Activated CD4-positive, CD25-positive, alpha-beta regulatory T cell treated with anti-CD3 and anti-CD28 coated beads, Interleukin-2, amount 50 U/mL, for 24 hours (primary cell): ENCODE results near the gene TUT1.
"Not testable (repeated sequence)": the region's sequence is repeated elsewhere in the genome, so short reads cannot be mapped to it uniquely, and the experiment has no call there.

Experiments used
- ATAC-seq, 2 donors: fragments of 150-1000 bp; cut with Tn5 transposase; one replicate each; pipeline ENCODE4 v1.10.0; 2021; ENCODE audit warnings: mild to moderate bottlenecking in 1 of 2, moderate library complexity in 1 of 2

Gene TUT1, protein sequence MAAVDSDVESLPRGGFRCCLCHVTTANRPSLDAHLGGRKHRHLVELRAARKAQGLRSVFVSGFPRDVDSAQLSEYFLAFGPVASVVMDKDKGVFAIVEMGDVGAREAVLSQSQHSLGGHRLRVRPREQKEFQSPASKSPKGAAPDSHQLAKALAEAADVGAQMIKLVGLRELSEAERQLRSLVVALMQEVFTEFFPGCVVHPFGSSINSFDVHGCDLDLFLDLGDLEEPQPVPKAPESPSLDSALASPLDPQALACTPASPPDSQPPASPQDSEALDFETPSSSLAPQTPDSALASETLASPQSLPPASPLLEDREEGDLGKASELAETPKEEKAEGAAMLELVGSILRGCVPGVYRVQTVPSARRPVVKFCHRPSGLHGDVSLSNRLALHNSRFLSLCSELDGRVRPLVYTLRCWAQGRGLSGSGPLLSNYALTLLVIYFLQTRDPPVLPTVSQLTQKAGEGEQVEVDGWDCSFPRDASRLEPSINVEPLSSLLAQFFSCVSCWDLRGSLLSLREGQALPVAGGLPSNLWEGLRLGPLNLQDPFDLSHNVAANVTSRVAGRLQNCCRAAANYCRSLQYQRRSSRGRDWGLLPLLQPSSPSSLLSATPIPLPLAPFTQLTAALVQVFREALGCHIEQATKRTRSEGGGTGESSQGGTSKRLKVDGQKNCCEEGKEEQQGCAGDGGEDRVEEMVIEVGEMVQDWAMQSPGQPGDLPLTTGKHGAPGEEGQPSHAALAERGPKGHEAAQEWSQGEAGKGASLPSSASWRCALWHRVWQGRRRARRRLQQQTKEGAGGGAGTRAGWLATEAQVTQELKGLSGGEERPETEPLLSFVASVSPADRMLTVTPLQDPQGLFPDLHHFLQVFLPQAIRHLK

DNA sequence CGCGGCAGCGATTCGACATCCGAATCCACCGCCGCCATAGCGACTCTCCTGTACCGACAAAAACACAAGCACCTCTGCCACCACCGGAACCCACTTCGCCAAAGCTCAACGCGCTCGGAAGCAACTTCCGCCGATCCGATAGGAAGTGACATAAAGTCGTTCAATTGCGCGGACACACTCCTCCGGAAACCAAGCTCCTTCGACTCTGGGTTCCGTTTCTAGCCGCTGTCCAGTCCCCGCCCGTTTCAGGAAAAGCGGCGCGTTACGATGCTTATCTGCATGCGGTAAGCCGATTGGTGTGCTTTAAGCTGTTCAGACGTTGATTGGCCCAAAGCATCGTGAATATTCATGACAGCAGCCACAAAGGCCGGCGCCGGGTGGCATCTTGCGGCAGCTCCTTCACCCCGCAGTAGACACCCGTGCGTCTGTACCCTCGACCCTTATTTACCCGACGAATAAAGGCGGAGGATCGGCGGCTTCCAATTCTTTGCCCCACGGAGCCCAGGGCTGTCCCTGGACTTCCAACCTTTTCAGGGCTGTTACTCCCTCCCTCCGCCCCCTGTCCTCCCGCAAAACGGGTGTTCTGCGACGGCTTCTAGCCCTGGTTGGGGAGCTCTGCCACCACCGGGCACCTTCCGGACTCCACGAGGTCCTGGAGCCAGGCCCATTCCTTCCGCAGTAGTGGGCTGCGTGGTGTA is at the start of gene TUT1:
TSS of gene TUT1 (minus strand) at position 76 of the 698 bp plus-strand sequence. CDS start at position 38, 38 bp downstream.
- peak; percentile 93 to 94 for ATAC-seq

DNA sequence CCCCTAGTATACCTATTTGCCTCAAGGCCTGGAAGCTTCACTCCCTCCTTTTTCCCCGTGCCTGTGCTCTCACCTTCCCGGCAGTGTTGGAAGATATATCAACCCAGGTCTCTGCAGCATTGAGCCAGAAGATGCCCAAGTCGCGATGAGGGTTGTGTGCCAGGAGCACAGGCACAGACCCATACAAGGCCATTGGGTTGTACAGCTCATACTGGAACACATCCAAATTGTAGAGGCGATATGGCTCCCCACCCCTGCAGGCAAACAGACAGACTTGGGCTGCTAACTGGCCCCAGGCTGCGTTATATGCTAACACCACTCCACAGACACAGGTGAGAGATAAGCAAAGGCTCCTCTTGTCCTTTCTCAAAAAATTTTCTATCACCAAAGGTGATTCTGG is 41.2 kb upstream of the TUT1 start:
- ATAC-seq = no peak

DNA sequence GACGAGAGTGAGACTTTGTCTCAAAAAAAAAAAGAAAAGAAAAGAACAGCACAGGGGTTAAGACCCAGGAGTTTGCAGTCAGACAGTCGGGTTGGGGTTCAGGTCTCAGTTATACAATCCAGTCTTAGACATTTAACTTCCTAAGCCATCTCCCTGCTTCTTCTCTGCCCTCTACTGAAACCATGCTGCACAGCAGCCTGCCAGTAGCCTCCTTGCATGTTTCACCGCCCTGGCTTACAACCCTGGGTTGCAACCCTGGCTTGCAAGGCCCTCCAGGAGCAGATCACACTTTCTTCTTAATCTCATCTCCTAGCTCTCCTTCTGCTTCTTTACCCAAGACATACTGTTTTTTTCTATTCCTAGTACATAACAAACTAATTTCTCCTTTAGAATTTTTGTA is 36.4 kb upstream of the TUT1 start:
- no peak for ATAC-seq

DNA sequence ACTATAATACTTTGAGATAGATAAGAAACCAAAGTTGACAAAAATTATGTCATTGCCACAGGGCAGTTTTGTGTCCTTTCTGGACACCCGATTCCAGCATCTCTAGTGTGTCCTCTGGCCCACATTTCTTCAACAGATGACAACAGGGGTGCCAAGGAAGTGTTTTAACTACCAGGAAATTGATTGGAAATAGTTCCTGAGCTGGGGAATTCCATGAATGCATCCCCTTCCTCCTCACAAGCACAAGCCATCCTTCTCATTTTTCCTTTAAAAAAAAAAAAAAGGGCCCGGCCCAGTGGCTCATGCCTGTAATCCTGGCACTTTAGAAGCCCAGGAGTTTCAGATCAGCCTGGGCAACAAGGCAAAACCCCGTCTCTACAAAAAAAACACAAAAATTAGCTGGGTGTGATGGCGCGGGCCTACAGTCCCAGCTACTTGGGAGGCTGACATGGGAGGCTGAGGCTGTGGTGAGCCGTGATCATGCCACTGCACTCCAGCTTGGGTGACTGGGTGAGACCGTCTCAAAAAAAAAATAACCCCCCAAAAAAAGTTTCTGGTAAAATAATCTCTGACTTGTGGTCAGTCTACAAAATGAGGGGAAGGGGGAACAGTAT is 31.3 kb upstream of the TUT1 start:
- no peak for ATAC-seq

DNA sequence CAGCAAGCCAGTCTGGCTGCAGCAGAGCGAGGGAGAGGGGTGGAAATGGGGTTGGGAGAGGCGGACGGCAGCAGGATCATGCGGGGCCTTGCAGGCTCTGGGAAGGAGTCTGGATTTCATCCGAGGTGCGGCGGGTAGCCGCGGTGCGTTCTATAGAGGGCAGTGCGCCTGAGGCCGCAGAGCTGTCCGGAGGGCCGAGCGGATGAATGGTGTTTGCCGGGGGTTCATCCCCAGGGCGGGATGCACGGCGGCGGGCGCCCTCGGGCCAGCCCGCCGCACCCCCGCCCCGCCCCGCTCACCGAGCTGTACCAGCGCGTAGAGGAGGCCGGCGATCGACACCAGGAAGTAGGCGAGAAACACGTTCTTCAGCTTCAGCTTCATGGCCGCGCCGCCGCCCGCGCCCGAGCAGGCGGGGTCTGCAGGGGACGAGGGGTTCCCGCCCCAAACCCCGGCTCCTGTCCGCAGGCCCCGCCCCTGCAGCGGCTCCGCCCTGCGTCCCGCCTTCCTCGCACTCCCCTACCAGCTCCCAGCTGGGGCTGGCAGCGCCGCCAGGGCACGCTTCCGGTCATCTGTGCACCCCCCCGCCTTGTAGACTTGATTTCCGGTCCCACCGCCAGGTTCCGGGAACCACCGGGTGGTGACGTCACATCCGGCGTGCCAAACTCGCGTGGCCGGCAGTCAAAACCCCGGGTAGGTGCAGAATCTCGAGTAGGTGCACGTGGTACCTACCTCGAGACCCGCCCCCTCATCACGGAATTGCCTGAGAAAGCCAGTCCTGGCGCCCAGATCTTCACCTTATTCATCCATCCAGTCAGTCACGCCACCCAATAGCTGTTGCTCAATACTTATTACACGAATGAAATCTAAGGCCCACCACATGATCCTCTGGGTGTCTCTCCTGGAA is 30.5 kb upstream of the TUT1 start, which contains the start of gene B3GAT3:
TSS of gene B3GAT3 (minus strand) at position 420 of the 904 bp plus-strand sequence. CDS start at position 381, 39 bp downstream.
- peak; percentile 87 to 88 for ATAC-seq

DNA sequence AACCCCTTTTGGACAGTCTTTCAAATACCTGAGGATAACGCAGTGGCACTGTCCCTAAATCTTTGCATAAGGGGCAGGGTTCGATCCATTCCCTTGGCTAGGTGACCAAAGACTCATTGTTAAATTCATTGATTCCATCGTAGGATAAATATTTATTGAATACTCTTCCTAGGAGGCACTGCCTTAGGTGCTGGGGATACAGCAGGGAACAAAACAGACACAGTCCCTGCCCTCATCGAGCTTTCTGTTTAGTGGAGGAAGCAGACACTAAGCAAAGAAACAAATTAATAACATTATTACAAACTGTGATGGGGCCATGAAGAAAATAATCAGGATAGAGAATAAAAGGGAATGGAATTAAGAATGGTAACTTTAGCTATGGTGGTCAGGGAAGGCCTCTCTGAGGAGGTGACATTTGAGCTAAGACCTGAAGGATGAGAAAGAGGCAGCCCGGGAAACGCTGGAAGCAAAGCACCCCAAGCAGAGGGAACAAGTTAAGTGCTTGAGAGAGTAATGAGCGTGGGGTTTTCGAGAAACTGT is 29.8 kb upstream of the TUT1 start:
- ATAC-seq = no peak

DNA sequence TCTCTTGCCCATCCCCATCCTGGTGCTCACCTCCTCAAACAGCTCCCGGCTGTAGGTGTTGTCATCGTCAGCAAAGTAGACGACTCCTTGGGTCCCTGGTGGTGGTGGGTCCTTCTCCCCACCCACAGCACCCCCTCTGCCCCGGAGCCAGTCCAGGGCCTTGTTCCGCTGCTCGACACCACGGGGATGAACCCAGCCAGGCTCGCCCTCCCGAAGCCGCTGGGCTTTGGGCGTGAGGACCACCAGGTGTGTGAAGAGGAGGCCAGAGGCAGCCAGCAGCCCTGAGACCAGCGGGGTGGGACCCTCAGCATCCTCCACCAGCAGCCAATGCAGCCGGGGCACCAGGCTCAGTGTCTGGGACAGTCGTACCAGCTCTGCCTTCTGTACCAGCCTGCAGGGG is 25.6 kb upstream of the TUT1 start:
- ATAC-seq = not testable (repeated sequence)

DNA sequence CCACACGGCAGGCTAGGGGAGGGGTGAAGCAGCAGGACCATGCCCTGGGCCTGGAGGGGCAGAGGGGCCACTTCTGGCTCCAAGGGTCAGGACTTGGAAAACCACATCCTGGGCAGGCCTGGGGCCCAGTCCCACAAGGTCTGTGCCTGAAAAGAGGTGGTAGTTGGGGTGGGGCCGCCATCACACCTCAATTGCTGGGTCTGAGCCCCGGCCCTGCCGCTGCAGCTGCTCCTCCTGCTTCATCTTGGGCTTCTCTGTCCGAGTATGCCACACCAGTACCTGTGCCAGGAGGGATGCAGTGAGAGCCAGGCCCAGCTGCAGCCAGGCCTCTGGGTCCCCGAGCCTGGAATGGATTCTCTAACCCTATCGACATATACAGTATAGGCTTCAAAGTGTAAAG is 24.2 kb upstream of the TUT1 start:
- no peak for ATAC-seq

DNA sequence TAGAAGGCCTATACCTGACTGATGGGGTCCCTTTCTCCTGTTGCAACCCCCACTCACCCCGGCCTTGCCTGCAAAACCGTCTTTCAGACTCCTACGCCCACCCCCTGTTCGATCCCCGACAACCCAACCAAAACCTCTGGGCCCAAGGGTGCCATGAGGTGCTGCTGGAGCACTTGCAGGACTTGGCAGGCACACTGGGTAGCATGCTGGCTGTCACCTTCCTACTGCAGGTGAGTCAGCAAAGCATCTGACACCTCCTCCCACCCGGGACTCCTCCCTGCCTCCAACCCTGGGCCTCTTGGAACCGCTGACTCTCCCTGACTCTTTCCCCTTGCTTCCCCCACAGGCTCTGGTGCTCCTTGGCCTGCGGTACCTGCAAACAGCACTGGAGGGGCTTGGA is 23.0 kb upstream of the TUT1 start:
- ATAC-seq = peak; percentile 19 to 31

DNA sequence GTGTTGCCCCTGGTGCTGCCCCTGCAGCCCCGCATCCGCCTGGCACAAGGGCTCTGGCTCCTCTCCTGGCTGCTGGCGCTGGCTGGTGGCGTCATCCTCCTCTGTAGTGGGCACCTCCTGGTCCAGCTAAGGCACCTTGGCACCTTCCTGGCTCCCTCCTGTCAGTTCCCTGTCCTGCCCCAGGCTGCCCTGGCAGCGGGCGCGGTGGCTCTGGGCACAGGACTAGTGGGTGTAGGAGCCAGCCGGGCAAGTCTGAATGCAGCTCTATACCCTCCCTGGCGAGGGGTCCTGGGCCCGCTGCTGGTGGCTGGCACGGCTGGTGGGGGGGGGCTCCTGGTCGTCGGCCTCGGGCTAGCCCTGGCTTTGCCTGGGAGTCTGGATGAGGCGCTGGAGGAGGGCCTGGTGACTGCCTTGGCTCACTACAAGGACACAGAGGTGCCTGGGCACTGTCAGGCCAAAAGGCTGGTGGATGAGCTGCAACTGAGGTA is 22.0 kb upstream of the TUT1 start:
- ATAC-seq = no peak

DNA sequence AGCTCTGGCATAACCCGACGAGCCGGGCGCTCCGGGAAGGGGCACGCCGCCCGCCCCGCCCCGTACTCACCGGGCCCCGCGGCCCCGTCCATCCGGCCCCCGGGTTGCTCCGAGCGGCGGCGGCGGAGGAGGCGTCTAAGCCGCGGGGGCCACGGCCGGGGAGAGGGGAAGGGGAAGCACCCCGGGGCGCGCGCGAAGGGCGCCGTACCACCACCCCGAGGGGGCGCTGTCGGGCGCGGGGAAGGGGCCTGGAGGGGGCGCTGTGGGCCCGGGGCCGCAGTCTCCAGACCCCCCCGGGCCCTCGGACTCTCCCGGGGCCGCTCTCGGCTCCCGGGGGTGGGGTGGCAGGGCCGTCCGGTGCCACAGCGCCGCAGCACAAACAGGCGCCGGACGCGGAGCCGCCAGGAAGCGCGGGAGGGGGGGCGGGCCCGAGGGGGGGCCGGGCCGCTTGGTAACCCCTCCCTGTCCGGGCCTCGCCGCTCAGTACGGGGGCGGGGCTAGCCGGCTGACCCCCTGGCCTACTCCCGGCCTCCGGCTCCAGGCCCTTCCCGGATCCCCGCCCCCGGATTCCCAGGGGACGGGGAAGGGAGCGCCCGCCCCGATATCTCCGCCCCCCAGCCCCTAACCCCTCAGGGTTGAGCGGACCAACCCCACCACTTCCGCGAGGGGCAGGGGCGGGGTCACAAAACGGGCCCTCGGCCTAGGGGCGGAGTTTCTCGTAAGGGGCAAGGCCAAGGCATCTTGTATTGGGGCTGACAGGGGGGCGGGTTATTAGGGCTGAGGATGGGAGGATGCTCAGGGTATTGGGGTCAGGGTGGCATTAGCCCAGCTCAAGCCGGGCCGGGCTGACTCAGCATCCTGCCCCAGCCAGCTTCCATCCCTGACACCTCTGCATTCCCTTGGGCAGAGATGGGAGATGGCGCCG is 21.3 kb upstream of the TUT1 start, which contains the start of the genes EML3 and ROM1:
TSS of gene EML3 (minus strand) at position 410 of the 925 bp plus-strand sequence. CDS start at position 92, 318 bp downstream.
TSS of gene ROM1 (plus strand) at position 892 of the 925 bp plus-strand sequence. CDS start at position 917, 25 bp downstream.
- ATAC-seq = peak; percentile 74 to 76

DNA sequence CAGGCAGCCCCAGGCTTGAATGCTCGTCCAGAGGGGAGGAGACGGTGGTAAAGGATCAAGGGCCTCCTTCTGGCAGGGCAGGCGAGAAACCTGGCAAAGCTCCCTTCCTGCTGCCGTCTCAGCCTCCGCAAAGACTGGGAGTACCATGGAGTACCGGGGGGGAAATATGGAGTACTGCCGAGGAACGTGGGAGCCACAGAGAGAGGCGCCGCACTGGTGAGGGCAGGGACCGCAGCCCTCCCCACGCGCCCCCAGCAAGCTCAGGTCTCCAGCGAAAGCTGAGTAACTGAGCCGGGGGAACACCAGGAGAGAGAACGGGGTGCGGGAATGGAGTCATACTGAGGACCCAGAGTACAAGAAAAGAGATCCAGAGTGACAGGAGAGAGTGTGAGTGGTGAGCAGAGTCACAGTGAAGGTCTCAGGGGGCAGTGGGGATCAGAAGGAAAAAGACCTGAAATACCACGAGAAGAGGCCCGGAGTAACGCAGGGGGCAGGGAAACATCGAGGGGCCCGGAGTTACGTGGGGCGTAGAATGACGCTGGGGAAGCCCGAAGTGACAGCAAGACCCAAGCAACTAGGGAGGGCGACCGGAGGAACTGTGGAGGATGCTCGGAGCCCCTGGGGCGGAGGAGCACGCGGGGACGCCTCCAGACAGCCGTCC is 20.5 kb upstream of the TUT1 start:
- ATAC-seq = peak; percentile 36 to 39

DNA sequence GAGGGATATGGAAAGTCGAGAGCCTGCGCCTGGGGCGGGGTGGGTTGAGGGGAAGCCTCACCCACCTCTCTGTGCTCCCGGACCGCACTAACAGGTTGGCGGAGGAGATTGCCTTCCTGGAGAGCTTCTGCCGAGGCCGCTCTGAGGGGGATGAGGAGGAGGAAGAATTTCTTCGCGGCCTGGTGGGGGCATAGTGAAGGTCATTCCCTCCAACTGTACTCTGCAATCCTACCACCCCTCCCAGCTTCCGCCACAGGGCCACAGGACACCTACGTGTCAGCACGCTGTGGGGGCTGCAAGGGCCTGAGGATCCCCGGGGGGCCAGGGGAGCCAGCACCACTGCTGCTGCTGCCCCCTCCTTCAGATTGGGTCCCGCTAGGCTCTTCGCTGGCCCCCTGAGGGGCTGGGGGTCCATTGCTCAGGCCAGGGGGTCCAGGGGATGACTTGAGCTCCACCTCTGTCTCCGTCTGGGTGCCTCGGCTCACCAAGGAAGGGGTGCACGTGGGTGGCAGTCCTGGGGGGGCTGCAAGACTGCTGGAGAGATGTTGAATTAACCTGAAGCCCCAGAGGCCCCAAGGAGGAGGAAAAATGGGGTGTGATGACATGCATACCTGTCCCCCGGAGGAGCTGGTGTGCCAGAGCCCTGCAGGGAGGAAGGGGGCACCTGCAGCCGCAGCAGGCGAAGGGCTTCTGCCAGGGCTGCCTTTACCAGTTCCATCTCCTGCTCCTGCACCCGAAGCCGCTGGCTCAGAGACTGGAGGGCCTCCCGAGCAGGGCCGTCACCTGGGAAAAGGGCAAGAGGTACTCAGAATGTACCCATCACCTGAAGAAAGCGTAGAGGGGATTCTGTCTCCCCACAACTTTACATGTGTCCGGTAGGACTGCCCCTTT is 19.7 kb upstream of the TUT1 start:
- no peak for ATAC-seq

DNA sequence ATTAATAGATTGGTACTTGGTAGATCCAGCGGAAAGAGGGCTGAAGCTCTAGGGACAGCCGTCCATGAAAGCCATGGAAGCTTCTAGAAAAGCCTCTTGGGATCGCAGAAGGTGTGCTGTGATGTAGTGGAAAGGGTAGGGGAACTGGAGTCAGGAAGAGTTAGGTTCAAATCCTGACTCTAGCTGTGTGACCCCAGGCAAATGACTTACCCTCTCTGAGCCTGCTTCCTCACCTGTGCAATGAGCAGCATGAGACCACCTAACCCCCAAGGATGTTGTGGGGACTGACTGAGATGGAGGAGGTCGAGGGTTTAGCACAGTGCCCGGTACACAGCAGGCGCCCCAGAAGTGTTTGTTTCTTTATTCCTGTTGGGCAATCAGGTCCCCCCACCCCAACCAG is 19.1 kb upstream of the TUT1 start:
- ATAC-seq = no peak

DNA sequence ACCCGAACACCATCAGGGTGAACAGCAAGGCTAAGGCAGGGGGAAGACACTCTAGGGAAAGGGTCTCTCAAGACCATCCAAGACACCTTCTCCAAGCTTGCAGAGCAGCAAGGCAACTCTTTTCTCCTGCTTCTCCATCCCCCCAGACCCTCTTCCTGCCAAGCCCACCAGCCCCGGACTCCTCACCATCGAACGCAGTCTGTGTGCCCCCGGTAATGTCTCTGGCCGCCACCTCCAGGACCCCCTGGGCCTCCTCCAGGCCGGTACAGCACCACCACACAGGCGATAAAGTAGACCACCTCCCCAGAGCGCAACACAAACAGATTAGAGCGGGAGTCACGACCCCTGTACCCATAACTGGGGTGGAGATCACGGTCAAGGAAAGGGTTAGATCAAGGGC is 17.5 kb upstream of the TUT1 start:
- ATAC-seq = no peak

DNA sequence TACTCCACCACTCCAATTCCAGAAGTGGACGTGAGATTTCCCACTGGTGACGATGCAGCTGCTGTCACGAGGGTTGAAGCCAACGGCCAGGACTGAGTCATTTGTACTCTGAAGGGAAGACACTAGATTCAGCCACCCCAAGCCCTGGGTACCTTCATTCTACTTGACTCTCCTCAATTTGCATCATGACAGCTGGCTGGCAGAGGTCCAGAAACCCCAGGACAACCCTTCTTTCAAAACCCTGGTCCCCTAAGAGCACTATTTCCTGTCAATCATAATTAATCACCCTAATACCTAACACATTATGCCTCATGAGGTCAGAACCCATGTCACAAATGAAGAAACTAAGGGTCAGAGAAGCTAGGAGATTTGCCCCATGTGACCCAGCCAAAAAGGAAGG is 16.4 kb upstream of the TUT1 start:
- ATAC-seq = no peak

DNA sequence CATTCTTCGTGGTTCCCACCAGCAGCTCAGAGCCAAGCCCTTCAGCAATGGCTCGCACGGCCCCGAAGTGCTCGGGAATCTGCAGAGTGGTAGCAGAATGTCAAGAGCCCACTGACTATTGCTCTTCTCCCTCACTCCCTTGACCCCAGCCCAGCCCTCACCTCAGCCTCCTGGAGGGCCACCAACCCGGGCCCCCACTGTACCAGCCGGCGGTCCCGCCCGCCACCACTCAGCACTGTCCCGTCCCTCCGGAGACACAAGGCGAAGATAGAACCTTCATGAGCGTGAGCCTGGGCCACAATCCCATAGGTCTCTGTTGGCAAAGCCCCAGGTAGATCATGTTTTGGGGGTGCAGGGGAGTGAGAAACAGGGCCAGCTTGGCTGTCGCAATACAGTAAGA is 14.6 kb upstream of the TUT1 start:
- no peak for ATAC-seq

DNA sequence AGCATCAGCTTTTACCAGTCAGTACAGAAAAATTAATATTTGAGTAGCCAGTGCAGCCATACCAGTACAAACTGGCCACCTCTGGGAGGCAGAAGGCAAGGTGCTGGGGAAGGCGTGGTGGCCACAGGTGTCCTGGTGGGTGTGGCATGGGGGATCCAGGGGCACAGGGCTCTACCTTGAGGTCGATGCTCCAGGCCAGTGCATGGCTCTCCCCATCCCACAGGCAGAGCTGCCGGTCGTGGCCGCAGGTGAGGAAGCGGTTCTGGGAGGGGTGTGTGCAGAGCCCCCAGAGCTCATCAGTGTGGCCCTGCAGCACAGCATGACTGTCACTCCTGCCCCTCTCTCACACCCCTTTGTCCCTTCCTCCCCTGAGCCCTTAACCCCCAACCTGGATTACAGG is 14.1 kb upstream of the TUT1 start:
- no peak for ATAC-seq
